ENCODE results near the gene GRAMD2A. TPM values are rescaled to one million over a fixed set of nuclear protein-coding genes. Genes with fewer than 3 reads are reported as not detected.

The GRAMD2A gene
- total RNA-seq, 1 donor from 2014 or later = not detected

DNA sequence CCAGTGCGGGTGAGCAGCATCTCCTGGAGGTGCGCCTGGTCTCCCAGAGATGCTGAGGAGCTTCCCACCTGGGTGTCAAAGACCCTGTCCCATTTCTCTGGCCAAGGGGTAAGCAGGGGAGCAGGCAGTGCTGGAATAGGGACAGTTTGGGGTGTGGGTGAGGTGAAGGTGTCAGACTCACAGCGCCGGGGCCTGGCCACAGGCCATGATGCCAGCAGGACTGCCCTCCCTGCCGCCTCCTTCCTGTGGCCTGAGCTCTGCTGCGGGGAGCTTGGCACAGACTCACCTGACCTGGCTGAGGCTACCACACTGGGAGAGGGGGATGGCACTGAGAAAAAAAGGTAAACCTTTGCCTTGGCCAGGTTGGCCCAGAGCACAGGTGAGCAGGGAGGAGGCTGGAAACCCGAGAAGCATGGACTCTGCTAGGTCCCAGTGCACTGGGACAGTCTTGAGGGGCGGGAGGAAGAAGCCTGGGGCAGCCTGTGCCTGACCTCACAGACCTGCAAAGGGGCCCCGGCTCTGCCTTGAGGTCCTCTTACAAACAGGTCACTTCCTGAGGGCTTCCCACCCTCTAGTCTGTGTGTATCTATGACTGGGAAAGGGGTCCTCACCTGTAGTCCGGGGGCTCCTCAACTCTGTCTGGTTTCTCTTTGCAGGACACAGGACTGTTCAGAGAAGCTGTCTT is 28.2 kb downstream of the GRAMD2A start:
- no peaks in the 10 kb centered on the region for H3K4me1 Mint-ChIP-seq
- no peak overlapping the region for H3K27ac Mint-ChIP-seq
- H3K9me3 Mint-ChIP-seq = no peaks in the 10 kb centered on the region
- peaks cover 15% of the 10 kb centered on the region for H3K27me3 Mint-ChIP-seq
- TF ChIP-seq CTCF (IDR thresholded peaks at IDR 0.05) = no peak
- ATAC-seq (ENCODE audit: low read depth) (no peak), DNase-seq (no peak)
- no peak overlapping the region for H3K4me3 Mint-ChIP-seq
- CTCF ChIA-PET = no interaction called here
- POLR2A ChIA-PET = no interaction called here
- H3K36me3 Mint-ChIP-seq (ENCODE audit: low read depth) = no peaks in the 10 kb centered on the region
- intact Hi-C loops (cut with micrococcal nuclease) = no loop called here

- H3K9me3 Mint-ChIP-seq = no peaks in the 10 kb centered on the region
- no peak overlapping the region for H3K27ac Mint-ChIP-seq
- H3K36me3 Mint-ChIP-seq (ENCODE audit: low read depth) = no peaks in the 10 kb centered on the region
- H3K4me1 Mint-ChIP-seq = no peaks in the 10 kb centered on the region
- DNase-seq (no peak), ATAC-seq (ENCODE audit: low read depth) (no peak)
- intact Hi-C loops (cut with micrococcal nuclease) = no loop called here
- no peak for TF ChIP-seq CTCF (IDR thresholded peaks at IDR 0.05)
- peaks cover 9% of the 10 kb centered on the region for H3K27me3 Mint-ChIP-seq
- ChIA-PET POLR2A (interaction anchor here (0.6 kb wide), 1 partner anchor 52 kb away, joined by 3 read pairs; no protein-coding TSS in a partner anchor), CTCF (no interaction called here)
- no peak overlapping the region for H3K4me3 Mint-ChIP-seq
Measured at GRCh38 chr15:72168808-72169190, 28.8 kb downstream of the GRAMD2A start.

- no peak overlapping the region for H3K4me3 Mint-ChIP-seq
Measured at GRCh38 chr15:72168131-72168807, 29.3 kb downstream of the GRAMD2A start.

GRCh38 chr15:72167445-72167844 is 30.1 kb downstream of the GRAMD2A start:
- Mint-ChIP-seq H3K27me3 (peaks cover 6% of the 10 kb centered on the region), H3K4me3 (no peak overlapping the region), H3K9me3 (no peaks in the 10 kb centered on the region), H3K36me3 (ENCODE audit: low read depth) (no peaks in the 10 kb centered on the region), H3K4me1 (no peaks in the 10 kb centered on the region), H3K27ac (no peak overlapping the region)
- ChIA-PET CTCF (no interaction called here), POLR2A (no interaction called here)
- intact Hi-C loops (cut with micrococcal nuclease) = no loop called here
- ATAC-seq (ENCODE audit: low read depth) (no peak), DNase-seq (no peak)
- no peak for TF ChIP-seq CTCF (IDR thresholded peaks at IDR 0.05)

More at GRCh38 chr15:72168131-72168807, 29.3 kb downstream of the GRAMD2A start:
- Mint-ChIP-seq H3K4me1 (no peaks in the 10 kb centered on the region), H3K9me3 (no peaks in the 10 kb centered on the region), H3K27me3 (peaks cover 9% of the 10 kb centered on the region), H3K36me3 (ENCODE audit: low read depth) (no peaks in the 10 kb centered on the region), H3K27ac (no peak overlapping the region)
- TF ChIP-seq CTCF (IDR thresholded peaks at IDR 0.05) = no peak
- no peak for ATAC-seq (ENCODE audit: low read depth)
- intact Hi-C loops (cut with micrococcal nuclease) = no loop called here
- no peak for DNase-seq
- ChIA-PET POLR2A (interaction anchor here (0.6 kb wide), 1 partner anchor 51 kb away, joined by 3 read pairs; no protein-coding TSS in a partner anchor), CTCF (no interaction called here)

- no peak for TF ChIP-seq CTCF (IDR thresholded peaks at IDR 0.05)
- ChIA-PET CTCF (no interaction called here), POLR2A (no interaction called here)
- Mint-ChIP-seq H3K36me3 (ENCODE audit: low read depth) (no peaks in the 10 kb centered on the region), H3K9me3 (no peaks in the 10 kb centered on the region), H3K4me3 (no peak overlapping the region), H3K27ac (no peak overlapping the region), H3K27me3 (peaks cover 6% of the 10 kb centered on the region), H3K4me1 (no peaks in the 10 kb centered on the region)
- ATAC-seq (ENCODE audit: low read depth) (no peak), DNase-seq (no peak)
- intact Hi-C loops (cut with micrococcal nuclease) = no loop called here
Measured at GRCh38 chr15:72166716-72167417, 30.7 kb downstream of the GRAMD2A start.
